GM21367 (cell line): ENCODE data around the gene DCAF12L2.
"Not testable (repeated sequence)": the region's sequence is repeated elsewhere in the genome, so short reads cannot be mapped to it uniquely, and the experiment has no call there.

ENCODE experiments used
- ATAC-seq: cut with Tn5 transposase; IDR thresholded peaks from one replicate; pipeline ENCODE4 v1.9.1; 2021; ENCODE audit not compliant: unreplicated experiment

DCAF12L2 gene

DNA sequence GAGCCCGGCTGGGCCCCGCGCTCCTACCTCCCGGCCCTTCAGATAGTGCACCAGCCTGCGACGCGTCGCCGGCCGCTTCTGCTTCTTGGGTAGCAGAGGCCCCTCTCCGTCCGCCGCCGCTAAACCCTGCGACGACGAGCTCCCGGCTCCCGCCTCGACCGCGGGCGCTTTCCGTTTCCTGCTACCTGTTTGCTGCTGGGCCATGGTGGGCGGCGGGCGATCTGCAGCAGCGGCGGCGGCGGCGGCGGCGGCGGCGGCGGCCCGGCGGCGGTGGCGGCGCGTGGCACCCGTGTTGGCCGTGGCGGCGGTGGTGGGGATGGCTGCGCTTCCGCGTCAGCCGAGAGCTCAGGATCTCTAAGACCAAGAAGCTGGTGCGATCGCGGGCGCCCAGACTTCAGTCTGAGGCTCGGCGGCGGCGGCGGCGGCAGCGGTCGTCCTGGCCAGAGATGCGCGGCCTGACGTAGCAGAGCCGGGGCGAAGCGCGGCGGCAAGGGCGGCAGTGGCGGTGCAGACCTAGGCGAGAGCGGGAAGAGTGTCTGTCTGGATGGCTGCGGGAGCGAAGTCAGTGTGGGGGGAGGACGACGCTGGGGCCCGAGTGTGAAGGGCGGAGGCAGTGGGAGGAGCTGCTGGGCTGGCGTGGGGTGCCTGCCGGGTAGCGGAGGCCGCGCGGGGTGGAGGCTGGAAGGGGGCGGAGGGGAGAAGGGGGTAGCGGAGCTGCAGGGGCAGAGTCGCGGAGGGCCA, at the start of gene DCAF12L2:
Gene DCAF12L2 (minus strand): TSS at position 569 of the 741 bp plus-strand sequence. CDS start 365 bp downstream, at position 204.
- no peak for ATAC-seq

DNA sequence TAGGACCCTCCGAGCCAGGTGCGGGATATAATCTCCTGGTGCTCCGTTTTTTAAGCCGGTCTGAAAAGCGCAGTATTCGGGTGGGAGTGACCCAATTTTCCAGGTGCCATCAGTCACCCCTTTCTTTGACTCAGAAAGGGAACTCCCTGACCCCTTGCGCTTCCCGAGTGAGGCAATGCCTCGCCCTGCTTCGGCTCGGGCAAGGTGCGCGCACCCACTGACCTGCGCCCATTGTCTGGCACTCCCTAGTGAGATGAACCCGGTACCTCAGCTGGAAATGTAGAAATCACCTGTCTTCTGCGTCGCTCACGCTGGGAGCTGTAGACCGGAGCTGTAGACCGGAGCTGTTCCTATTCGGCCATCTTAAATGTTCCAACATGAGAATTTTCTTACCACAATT, 24.8 kb upstream of the DCAF12L2 start:
- ATAC-seq, result not testable (repeated sequence)

GRCh38 chrX:126177133-126177840, 11.2 kb upstream of the DCAF12L2 start:
- no peak for ATAC-seq

- no peak for ATAC-seq
Observed at GRCh38 chrX:126170720-126171119, 4.6 kb upstream of the DCAF12L2 start.

DNA sequence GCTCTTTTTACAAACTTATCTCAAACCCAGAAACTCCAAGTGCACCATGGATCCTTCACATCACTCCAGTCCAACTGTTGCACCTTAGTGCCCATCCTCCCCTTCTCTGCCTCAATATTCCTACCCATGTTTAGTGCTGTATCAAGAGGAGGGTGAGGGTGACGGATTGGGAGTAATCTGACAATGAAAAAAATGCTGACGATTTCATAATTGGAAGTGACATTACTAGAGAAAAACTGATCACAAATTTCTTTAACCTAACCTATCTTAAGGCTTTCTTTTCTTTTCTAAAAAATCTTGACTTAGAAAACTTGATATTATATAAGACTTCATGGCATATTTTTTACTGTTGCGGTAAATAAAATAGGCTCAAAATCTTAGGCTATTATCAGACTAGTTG, 1.5 kb upstream of the DCAF12L2 start:
- no peak for ATAC-seq

DNA sequence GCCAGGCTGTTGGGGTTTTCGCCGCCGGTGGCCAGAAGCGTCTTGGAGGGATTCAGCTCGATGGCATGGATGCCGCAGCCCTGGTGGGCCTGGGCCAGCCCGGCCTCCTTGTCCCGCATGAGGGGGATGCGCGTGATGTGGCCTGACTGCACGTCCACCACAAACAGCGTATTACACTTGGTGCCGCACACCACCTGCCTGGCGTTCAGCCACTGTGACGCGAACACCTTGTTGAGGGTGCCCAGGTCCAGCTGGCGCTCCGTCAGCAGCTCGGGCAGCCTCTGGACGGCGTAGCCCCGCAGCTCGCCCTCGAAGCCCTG, 728 bp downstream of the DCAF12L2 start:
- ATAC-seq, result no peak

GRCh38 chrX:126164689-126165400, 1.2 kb downstream of the DCAF12L2 start:
- no peak for ATAC-seq

DNA sequence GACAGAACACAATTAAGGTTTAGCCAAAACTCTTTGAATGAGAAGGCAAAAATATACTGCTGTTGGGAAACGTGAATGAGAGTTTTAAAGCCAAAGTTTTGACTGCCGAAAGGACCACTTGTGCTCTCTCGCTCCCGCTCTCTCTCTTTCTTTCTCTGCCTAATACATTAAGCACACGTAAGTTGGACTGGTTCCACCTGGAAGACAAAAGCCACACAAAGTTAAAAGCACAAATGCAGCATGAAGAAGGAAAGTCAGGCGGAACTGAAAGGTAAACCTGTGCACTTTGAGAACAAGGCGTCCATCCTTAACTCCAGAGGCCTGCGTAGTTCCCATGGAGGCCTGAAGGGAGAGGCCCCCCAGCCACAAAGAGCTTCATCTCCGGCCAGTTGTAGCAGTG, 1.9 kb downstream of the DCAF12L2 start:
- no peak for ATAC-seq

DNA sequence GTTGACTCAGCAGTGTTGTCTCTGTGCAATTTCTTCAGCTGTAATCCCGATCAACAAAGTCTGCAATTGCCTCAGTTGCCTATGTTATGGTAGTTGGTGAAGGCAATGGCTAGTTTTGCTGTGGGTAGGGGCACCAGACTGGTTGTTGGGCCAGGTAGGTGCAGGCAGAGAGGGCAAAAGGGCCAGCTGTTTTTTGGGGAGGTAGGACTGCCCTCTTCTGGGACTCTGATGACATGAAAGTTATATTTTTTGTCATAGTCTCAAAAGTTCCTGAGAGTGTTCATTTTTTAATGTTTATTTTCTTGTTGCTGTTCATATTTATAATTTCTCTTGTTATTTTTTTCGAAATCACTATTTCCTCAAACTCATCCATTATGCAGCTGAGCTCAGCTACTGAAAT, 25.1 kb downstream of the DCAF12L2 start:
- ATAC-seq, result no peak

GRCh38 chrX:126137899-126138298, 28.2 kb downstream of the DCAF12L2 start:
- no peak for ATAC-seq

DNA sequence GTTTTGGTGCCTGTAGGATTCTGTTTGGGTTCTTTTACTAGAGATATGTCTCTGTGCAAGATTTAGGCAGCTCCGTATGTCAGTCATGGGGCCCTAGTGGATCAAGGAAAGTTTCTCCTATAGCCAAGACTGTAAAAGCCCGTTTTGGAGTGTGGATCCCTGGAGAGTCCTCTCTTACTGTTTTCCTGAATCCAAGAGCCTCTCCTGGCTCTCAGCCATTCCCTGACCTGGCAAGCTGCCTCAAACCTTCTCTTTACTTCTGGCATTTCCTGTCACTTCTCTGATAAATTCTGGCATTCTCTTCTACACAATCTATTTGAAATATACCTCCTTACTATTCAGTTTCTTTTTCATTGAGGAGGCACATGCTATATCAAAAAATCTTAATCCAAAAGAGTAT, 41.4 kb downstream of the DCAF12L2 start:
- ATAC-seq, result no peak
